Esophagus squamous epithelium (tissue), 4 donors: ENCODE results near the gene UBXN10.

ENCODE experiments used
- CTCF ChIP-seq, 6 experiments: fragments of 450-650 bp in 4 of 6; fragments of 200-600 bp in 2 of 6; sonication (generic) in 2 of 6; IDR thresholded peaks; one replicate each; pipeline ENCODE4 v1.5.1; 2016 to 2019; ENCODE audit warnings: antibody characterized with exemption in 6 of 6, mild to moderate bottlenecking in 4 of 6, moderate library complexity in 4 of 6
- POLR2A ChIP-seq, 4 donors: fragments of 450-650 bp; IDR thresholded peaks; one replicate each; pipeline ENCODE4 v1.6.1; 2017; ENCODE audit warnings: antibody characterized with exemption in 4 of 4, mild to moderate bottlenecking in 4 of 4, moderate library complexity in 3 of 4

GRCh38 chr1:20139776-20140612 lies 45.9 kb upstream of the UBXN10 start:
- TF ChIP-seq CTCF (IDR thresholded peaks at IDR 0.05) (no peak), POLR2A (IDR thresholded peaks at IDR 0.05) (no peak)
